Thoracic aorta (tissue), 2 donors: ENCODE measurements around the gene LILRB5. TPM values are rescaled to one million over a fixed set of nuclear protein-coding genes. Genes with fewer than 3 reads are reported as not detected.

Experiments
- ATAC-seq: fragments of 150-250 bp; one replicate; pipeline ENCODE4 v1.8.0; 2017; ENCODE audit warnings: low read depth; ENCODE audit not compliant: insufficient number of reproducible peaks, low FRiP score
- DNase-seq: peaks from one replicate; pipeline ENCODE4 v3.0.0-alpha.2; 2020; ENCODE audit warnings: low spot score
- H3K27ac ChIP-seq, 2 donors: fragments of 200-600 bp; sonication (generic); 1 replicate in 1 of 2; 2 replicates in 1 of 2; pipeline ENCODE4 v1.5.1; 2016; ENCODE audit warnings: mild to moderate bottlenecking in 2 of 2, moderate library complexity in 2 of 2
- H3K27me3 ChIP-seq: fragments of 200-600 bp; sonication (generic); replicated peaks from 2 replicates; pipeline ENCODE4 v1.6.0; 2016; ENCODE audit warnings: mild to moderate bottlenecking; ENCODE audit not compliant: insufficient read depth
- H3K36me3 ChIP-seq: fragments of 200-600 bp; sonication (generic); one replicate; pipeline ENCODE4 v1.5.1; 2016
- H3K4me1 ChIP-seq, 2 donors: fragments of 200-600 bp; sonication (generic); 1 replicate in 1 of 2; 2 replicates in 1 of 2; pipeline versions ENCODE4 v1.5.1 to v1.6.0; 2016; ENCODE audit warnings: low read depth in 2 of 2, mild to moderate bottlenecking in 1 of 2; ENCODE audit not compliant: control insufficient read depth in 1 of 2
- H3K4me3 ChIP-seq: fragments of 200-600 bp; sonication (generic); 2 replicates; pipeline ENCODE4 v1.5.1; 2016; ENCODE audit warnings: mild to moderate bottlenecking
- H3K9me3 ChIP-seq: fragments of 200-600 bp; sonication (generic); 2 replicates; pipeline ENCODE4 v1.5.1; 2016
- total RNA-seq, 2 donors: library from RNA; depleted of rRNA; stranded (reverse); fragments of >200 nt; gene quantifications; one replicate each; pipeline versions ENCODE4 v1.1.0 to v1.2.3, GENCODE V29; 2016
- TF ChIP-seq, protein P1 (sequence below): fragments of 200-600 bp; sonication (generic); IDR thresholded peaks from one replicate; pipeline ENCODE4 v1.5.1; 2019; ENCODE audit warnings: antibody characterized with exemption

LILRB5 gene
- total RNA-seq, 2 donors from 2014 or later = 17.6 to 60.4 TPM

DNA sequence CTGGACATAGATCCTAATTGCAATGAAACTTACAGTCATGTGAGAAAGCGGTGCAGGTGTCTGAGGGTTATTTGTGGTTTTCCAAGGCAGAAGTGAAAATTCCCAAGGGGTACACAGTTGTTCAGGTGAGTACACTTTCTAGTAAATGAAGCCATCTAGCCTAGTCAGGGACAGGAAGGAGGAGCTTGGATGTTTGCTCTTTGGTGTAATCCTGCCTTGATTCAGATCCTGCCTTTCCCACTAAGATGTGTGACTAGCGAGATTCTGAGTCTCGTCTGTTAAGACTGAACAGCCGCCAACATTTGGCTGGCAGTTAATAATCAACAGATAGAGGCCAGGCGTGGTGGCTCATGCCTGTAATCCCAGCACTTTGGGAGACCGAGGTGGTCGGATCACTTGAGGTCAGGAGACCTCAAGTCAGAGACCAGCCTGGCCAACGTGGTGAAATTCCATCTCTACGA lies 53.9 kb downstream of the LILRB5 start:
- DNase-seq (no peak), ATAC-seq (no peak)
- H3K36me3 ChIP-seq = peaks cover 47% of the 10 kb centered on the region
- no peaks in the 10 kb centered on the region for H3K27me3 ChIP-seq
- no peaks in the 10 kb centered on the region for H3K9me3 ChIP-seq
- TF ChIP-seq, protein P1, sequence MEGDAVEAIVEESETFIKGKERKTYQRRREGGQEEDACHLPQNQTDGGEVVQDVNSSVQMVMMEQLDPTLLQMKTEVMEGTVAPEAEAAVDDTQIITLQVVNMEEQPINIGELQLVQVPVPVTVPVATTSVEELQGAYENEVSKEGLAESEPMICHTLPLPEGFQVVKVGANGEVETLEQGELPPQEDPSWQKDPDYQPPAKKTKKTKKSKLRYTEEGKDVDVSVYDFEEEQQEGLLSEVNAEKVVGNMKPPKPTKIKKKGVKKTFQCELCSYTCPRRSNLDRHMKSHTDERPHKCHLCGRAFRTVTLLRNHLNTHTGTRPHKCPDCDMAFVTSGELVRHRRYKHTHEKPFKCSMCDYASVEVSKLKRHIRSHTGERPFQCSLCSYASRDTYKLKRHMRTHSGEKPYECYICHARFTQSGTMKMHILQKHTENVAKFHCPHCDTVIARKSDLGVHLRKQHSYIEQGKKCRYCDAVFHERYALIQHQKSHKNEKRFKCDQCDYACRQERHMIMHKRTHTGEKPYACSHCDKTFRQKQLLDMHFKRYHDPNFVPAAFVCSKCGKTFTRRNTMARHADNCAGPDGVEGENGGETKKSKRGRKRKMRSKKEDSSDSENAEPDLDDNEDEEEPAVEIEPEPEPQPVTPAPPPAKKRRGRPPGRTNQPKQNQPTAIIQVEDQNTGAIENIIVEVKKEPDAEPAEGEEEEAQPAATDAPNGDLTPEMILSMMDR = no peak
- no peak overlapping the region for H3K4me3 ChIP-seq
- H3K4me1 ChIP-seq = peaks cover 24 to 49% of the 10 kb centered on the region in 2 donors
- H3K27ac ChIP-seq = no peak overlapping the region

- H3K27me3 ChIP-seq = no peaks in the 10 kb centered on the region
- H3K27ac ChIP-seq = peak overlapping the region in 1 of 2 donors; percentile 87
- no peaks in the 10 kb centered on the region for H3K9me3 ChIP-seq
- no peak for DNase-seq
- peaks cover 24 to 49% of the 10 kb centered on the region in 2 donors for H3K4me1 ChIP-seq
- TF ChIP-seq, protein P1 = no peak
- peaks cover 38% of the 10 kb centered on the region for H3K36me3 ChIP-seq
- H3K4me3 ChIP-seq = peak overlapping the region; percentile 82
- ATAC-seq = no peak
These were observed 55.1 kb downstream of the LILRB5 start for GRCh38 chr19:54201980-54202379.

GRCh38 chr19:54201172-54201701 lies 55.8 kb downstream of the LILRB5 start:
- ATAC-seq (no peak), DNase-seq (no peak)
- H3K27ac ChIP-seq = peak overlapping the region; percentile 87 to 91
- TF ChIP-seq, protein P1 = no peak
- no peaks in the 10 kb centered on the region for H3K9me3 ChIP-seq
- H3K36me3 ChIP-seq = peaks cover 31% of the 10 kb centered on the region
- H3K4me3 ChIP-seq = peak overlapping the region; percentile 82
- peaks cover 24 to 49% of the 10 kb centered on the region in 2 donors for H3K4me1 ChIP-seq
- no peaks in the 10 kb centered on the region for H3K27me3 ChIP-seq

Other genes starting within 250 kb of the LILRB5 start
- gene VSTM1, start 193.4 kb downstream of the LILRB5 start, total RNA-seq = not detected
- gene TARM1, start 175.9 kb downstream of the LILRB5 start, total RNA-seq = not detected
- 1 to 10 TPM; 4.6 to 8.0 TPM for gene OSCAR, start 156.5 kb downstream of the LILRB5 start, total RNA-seq
- gene NDUFA3, start 154.4 kb downstream of the LILRB5 start, total RNA-seq = 10 to 100 TPM; 13.0 to 16.6 TPM
- 1 to 10 TPM; 8.7 to 8.8 TPM for gene TFPT, start 141.6 kb downstream of the LILRB5 start, total RNA-seq
- gene PRPF31, start 141.5 kb downstream of the LILRB5 start, total RNA-seq = 10 to 100 TPM; 48.2 to 54.3 TPM
- 10 to 100 TPM; 20.8 to 28.1 TPM for gene CNOT3, start 119.5 kb downstream of the LILRB5 start, total RNA-seq
- gene LENG1, start 97.6 kb downstream of the LILRB5 start, total RNA-seq = 1 to 10 TPM; 7.6 to 8.0 TPM
- 1 to 10 TPM in 1 of 2 donors, under 1 TPM in 1; 0.41 to 7.8 TPM for gene TMC4, start 84.1 kb downstream of the LILRB5 start, total RNA-seq
- gene MBOAT7, start 67.7 kb downstream of the LILRB5 start, total RNA-seq = 10 to 100 TPM; 46.0 to 61.1 TPM
- 10 to 100 TPM; 38.5 to 60.7 TPM for gene TSEN34, start 66.0 kb downstream of the LILRB5 start, total RNA-seq
- 1,000 to 10,000 TPM; 1,017 to 1,395 TPM for gene RPS9, start 56.4 kb downstream of the LILRB5 start, total RNA-seq
- gene LILRB3, start 34.3 kb downstream of the LILRB5 start, total RNA-seq = 10 to 100 TPM; 21.9 to 71.5 TPM
- 1 to 10 TPM; 4.6 to 5.2 TPM for gene LILRA6, start 14.5 kb downstream of the LILRB5 start, total RNA-seq
- 10 to 100 TPM; 11.1 to 13.7 TPM for gene LILRB2, start 23.8 kb upstream of the LILRB5 start, total RNA-seq
- gene LILRA5, start 55.9 kb upstream of the LILRB5 start, total RNA-seq = 10 to 100 TPM in 1 of 2 donors, 1 to 10 TPM in 1; 9.6 to 12.2 TPM
- not detected for gene LILRA4, start 81.9 kb upstream of the LILRB5 start, total RNA-seq
- gene LAIR1, start 107.7 kb upstream of the LILRB5 start, total RNA-seq = 10 to 100 TPM; 31.2 to 64.7 TPM
- not detected for gene TTYH1, start 158.2 kb upstream of the LILRB5 start, total RNA-seq
- 100 to 1,000 TPM; 282 to 305 TPM for gene LENG8, start 191.9 kb upstream of the LILRB5 start, total RNA-seq
- gene LENG9, start 206.5 kb upstream of the LILRB5 start, total RNA-seq = 10 to 100 TPM in 1 of 2 donors, 1 to 10 TPM in 1; 8.5 to 14.4 TPM
- 10 to 100 TPM; 41.2 to 55.9 TPM for gene CDC42EP5, start 216.0 kb upstream of the LILRB5 start, total RNA-seq
- not detected for gene LAIR2, start 245.6 kb upstream of the LILRB5 start, total RNA-seq